WTC11 (cell line): ENCODE data around the gene PRR18. TPM values are rescaled to one million over a fixed set of nuclear protein-coding genes. Genes with fewer than 3 reads are reported as not detected.

Experiments used
- ATAC-seq: fragments of 200-7000 bp; cut with Tn5 transposase; 2 replicates; pipeline ENCODE4 v1.10.0; 2021; ENCODE audit warnings: mild to moderate bottlenecking, moderate library complexity
- CTCF ChIA-PET: fragments of 300-600 bp; sonication (Branson Sonifier 250); formaldehyde crosslinking; loops from one replicate; lab custom pipeline; 2021; ENCODE audit warnings: antibody characterized with exemption; lab: Charles Lee
- POLR2A ChIA-PET: fragments of 350-600 bp; sonication (Branson Sonifier 250); formaldehyde crosslinking; loops from one replicate; lab custom pipeline; 2021; ENCODE audit warnings: antibody characterized with exemption; lab: Charles Lee
- DNase-seq: peaks from one replicate; pipeline ENCODE4 v3.0.0; 2021; ENCODE audit warnings: low spot score
- H3K27ac Mint-ChIP-seq: 2 replicates; pipeline ENCODE4 v1.8.0; 2021; ENCODE audit warnings: mixed read lengths
- H3K27me3 Mint-ChIP-seq: 2 replicates; pipeline ENCODE4 v1.8.0; 2021; ENCODE audit warnings: low read depth, mild to moderate bottlenecking, moderate library complexity, mixed read lengths
- H3K36me3 Mint-ChIP-seq: 2 replicates; pipeline ENCODE4 v1.8.0; 2021; ENCODE audit warnings: mixed read lengths
- H3K4me1 Mint-ChIP-seq: 2 replicates; pipeline ENCODE4 v1.8.0; 2022; ENCODE audit warnings: mixed read lengths
- H3K4me3 Mint-ChIP-seq: 2 replicates; pipeline ENCODE4 v1.8.0; 2021; ENCODE audit warnings: mild to moderate bottlenecking, moderate library complexity, mixed read lengths
- H3K9me3 Mint-ChIP-seq: 2 replicates; pipeline ENCODE4 v1.8.0; 2021; ENCODE audit warnings: mixed read lengths
- ARID4B ChIP-seq: sonication (generic); formaldehyde crosslinking; IDR thresholded peaks from 2 replicates; pipeline ENCODE4 v1.8.0; 2023; ENCODE audit warnings: missing genetic modification reagents, mild to moderate bottlenecking, borderline replicate concordance
- E2F4 ChIP-seq: sonication (generic); formaldehyde crosslinking; IDR thresholded peaks from 2 replicates; pipeline ENCODE4 v1.8.1; 2022; ENCODE audit warnings: low read depth, mild to moderate bottlenecking, moderate library complexity, missing genetic modification reagents, borderline replicate concordance
- E2F5 ChIP-seq: sonication (generic); formaldehyde crosslinking; IDR thresholded peaks from 2 replicates; pipeline ENCODE4 v1.8.1; 2022; ENCODE audit warnings: mild to moderate bottlenecking, moderate library complexity, missing genetic modification reagents
- GABPB1 ChIP-seq: sonication (generic); formaldehyde crosslinking; IDR thresholded peaks from 2 replicates; pipeline ENCODE4 v1.8.1; 2023; ENCODE audit warnings: mild to moderate bottlenecking, missing genetic modification reagents
- GRHL2 ChIP-seq: fragments of 250-450 bp; sonication (Bioruptor Pico); IDR thresholded peaks from 2 replicates; pipeline ENCODE4 v1.8.0; 2022; ENCODE audit warnings: mild to moderate bottlenecking, moderate library complexity; ENCODE audit not compliant: insufficient replicate concordance, severe bottlenecking
- GTF2I ChIP-seq: fragments of 250-450 bp; sonication (Bioruptor Pico); conservative IDR thresholded peaks from 2 replicates; pipeline ENCODE4 v1.4.0; 2021; ENCODE audit warnings: mild to moderate bottlenecking
- MXD4 ChIP-seq: fragments of 250-450 bp; sonication (Bioruptor Pico); IDR thresholded peaks from 2 replicates; pipeline ENCODE4 v1.8.0; 2021; ENCODE audit warnings: mild to moderate bottlenecking, moderate library complexity, borderline replicate concordance
- MYBL2 ChIP-seq: sonication (generic); formaldehyde crosslinking; IDR thresholded peaks from 2 replicates; pipeline ENCODE4 v1.8.1; 2023; ENCODE audit warnings: mild to moderate bottlenecking, moderate library complexity, missing genetic modification reagents
- NR1H2 ChIP-seq: sonication (generic); formaldehyde crosslinking; IDR thresholded peaks from 2 replicates; pipeline ENCODE4 v1.9.0; 2021; ENCODE audit warnings: mild to moderate bottlenecking, moderate library complexity, missing genetic modification reagents
- STAT6 ChIP-seq: sonication (generic); formaldehyde crosslinking; conservative IDR thresholded peaks from 2 replicates; pipeline ENCODE4 v1.8.1; 2023; ENCODE audit warnings: mild to moderate bottlenecking, low read depth, missing genetic modification reagents, moderate library complexity
- TEAD1 ChIP-seq: sonication (generic); formaldehyde crosslinking; IDR thresholded peaks from 2 replicates; pipeline ENCODE4 v1.8.0; 2022; ENCODE audit warnings: mild to moderate bottlenecking, missing genetic modification reagents
- TEAD4 ChIP-seq: sonication (generic); formaldehyde crosslinking; IDR thresholded peaks from 2 replicates; pipeline ENCODE4 v1.8.0; 2022; ENCODE audit warnings: mild to moderate bottlenecking, missing genetic modification reagents
- ZNF138 ChIP-seq: sonication (generic); formaldehyde crosslinking; conservative IDR thresholded peaks from 2 replicates; pipeline ENCODE4 v1.8.1; 2022; ENCODE audit warnings: mild to moderate bottlenecking, moderate library complexity, missing genetic modification reagents
- ZNF232 ChIP-seq: sonication (generic); formaldehyde crosslinking; IDR thresholded peaks from 2 replicates; pipeline ENCODE4 v1.8.0; 2022; ENCODE audit warnings: mild to moderate bottlenecking, missing genetic modification reagents
- ZNF425 ChIP-seq: fragments of 250-450 bp; sonication (Bioruptor Pico); conservative IDR thresholded peaks from 2 replicates; pipeline ENCODE4 v1.9.0; 2021; ENCODE audit warnings: mild to moderate bottlenecking
- ZNF671 ChIP-seq: fragments of 250-450 bp; sonication (Bioruptor Pico); IDR thresholded peaks from 2 replicates; pipeline ENCODE4 v1.8.0; 2021; ENCODE audit warnings: mild to moderate bottlenecking
- total RNA-seq: library from RNA; stranded (reverse); gene quantifications from 3 replicates; pipeline ENCODE4 v1.2.3, GENCODE V29; 2021
- TF ChIP-seq, protein P1 (sequence below): sonication (generic); formaldehyde crosslinking; IDR thresholded peaks from 2 replicates; pipeline ENCODE4 v1.8.1; 2023; ENCODE audit warnings: mild to moderate bottlenecking, moderate library complexity, missing genetic modification reagents
- TF ChIP-seq, protein P2 (sequence below): sonication (generic); formaldehyde crosslinking; IDR thresholded peaks from 2 replicates; pipeline ENCODE4 v1.8.0; 2022; ENCODE audit warnings: missing genetic modification reagents
- TF ChIP-seq, protein P3 (sequence below): fragments of 250-450 bp; sonication (Bioruptor Pico); IDR thresholded peaks from 2 replicates; pipeline ENCODE4 v2.1.2; 2022; ENCODE audit warnings: mild to moderate bottlenecking, moderate library complexity

The PRR18 gene
- total RNA-seq, 1 experiment from 2014 or later = 0.52 TPM

DNA sequence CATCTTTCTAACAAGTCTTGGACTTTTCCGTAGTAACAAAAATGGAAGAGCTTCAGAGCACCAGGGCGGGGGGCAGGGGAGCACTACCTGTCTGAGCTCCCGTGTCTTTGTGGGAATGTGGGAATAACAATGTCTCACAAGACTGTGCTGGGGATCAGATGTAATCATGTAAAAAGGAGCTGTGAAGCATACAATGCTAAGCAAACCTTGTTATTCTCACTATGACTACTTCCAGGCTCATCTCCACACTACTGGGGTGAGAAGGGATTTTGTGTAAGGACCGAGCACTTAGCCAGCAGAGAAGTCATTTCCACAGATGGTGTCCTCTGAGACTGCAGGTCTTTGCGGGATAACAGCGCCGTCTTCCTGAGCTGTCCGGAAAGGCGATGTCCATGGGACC is 27.1 kb downstream of the PRR18 start:
- no peaks in the 10 kb centered on the region for H3K36me3 Mint-ChIP-seq
- H3K4me1 Mint-ChIP-seq = no peaks in the 10 kb centered on the region
- H3K27ac Mint-ChIP-seq = no peak overlapping the region
- TF ChIP-seq ZNF425 (CRISPR knock-in tag) (no peak), ZNF232 (no peak), NR1H2 (no peak), E2F5 (CRISPR knock-in tag) (no peak), GABPB1 (no peak), ARID4B (CRISPR knock-in tag) (no peak), ZNF138 (no peak), GTF2I (CRISPR knock-in tag) (no peak), TEAD1 (CRISPR knock-in tag) (no peak), MYBL2 (CRISPR knock-in tag) (no peak), STAT6 (CRISPR knock-in tag) (no peak), GRHL2 (CRISPR knock-in tag) (no peak), ZNF671 (CRISPR knock-in tag) (no peak), MXD4 (CRISPR knock-in tag) (no peak), TEAD4 (CRISPR knock-in tag) (no peak), E2F4 (CRISPR knock-in tag) (no peak)
- TF ChIP-seq, protein P1, sequence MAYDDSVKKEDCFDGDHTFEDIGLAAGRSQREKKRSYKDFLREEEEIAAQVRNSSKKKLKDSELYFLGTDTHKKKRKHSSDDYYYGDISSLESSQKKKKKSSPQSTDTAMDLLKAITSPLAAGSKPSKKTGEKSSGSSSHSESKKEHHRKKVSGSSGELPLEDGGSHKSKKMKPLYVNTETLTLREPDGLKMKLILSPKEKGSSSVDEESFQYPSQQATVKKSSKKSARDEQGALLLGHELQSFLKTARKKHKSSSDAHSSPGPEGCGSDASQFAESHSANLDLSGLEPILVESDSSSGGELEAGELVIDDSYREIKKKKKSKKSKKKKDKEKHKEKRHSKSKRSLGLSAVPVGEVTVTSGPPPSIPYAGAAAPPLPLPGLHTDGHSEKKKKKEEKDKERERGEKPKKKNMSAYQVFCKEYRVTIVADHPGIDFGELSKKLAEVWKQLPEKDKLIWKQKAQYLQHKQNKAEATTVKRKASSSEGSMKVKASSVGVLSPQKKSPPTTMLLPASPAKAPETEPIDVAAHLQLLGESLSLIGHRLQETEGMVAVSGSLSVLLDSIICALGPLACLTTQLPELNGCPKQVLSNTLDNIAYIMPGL (CRISPR knock-in tag) = no peak
- TF ChIP-seq, protein P2, sequence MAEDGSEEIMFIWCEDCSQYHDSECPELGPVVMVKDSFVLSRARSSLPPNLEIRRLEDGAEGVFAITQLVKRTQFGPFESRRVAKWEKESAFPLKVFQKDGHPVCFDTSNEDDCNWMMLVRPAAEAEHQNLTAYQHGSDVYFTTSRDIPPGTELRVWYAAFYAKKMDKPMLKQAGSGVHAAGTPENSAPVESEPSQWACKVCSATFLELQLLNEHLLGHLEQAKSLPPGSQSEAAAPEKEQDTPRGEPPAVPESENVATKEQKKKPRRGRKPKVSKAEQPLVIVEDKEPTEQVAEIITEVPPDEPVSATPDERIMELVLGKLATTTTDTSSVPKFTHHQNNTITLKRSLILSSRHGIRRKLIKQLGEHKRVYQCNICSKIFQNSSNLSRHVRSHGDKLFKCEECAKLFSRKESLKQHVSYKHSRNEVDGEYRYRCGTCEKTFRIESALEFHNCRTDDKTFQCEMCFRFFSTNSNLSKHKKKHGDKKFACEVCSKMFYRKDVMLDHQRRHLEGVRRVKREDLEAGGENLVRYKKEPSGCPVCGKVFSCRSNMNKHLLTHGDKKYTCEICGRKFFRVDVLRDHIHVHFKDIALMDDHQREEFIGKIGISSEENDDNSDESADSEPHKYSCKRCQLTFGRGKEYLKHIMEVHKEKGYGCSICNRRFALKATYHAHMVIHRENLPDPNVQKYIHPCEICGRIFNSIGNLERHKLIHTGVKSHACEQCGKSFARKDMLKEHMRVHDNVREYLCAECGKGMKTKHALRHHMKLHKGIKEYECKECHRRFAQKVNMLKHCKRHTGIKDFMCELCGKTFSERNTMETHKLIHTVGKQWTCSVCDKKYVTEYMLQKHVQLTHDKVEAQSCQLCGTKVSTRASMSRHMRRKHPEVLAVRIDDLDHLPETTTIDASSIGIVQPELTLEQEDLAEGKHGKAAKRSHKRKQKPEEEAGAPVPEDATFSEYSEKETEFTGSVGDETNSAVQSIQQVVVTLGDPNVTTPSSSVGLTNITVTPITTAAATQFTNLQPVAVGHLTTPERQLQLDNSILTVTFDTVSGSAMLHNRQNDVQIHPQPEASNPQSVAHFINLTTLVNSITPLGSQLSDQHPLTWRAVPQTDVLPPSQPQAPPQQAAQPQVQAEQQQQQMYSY (CRISPR knock-in tag) = no peak
- TF ChIP-seq, protein P3, sequence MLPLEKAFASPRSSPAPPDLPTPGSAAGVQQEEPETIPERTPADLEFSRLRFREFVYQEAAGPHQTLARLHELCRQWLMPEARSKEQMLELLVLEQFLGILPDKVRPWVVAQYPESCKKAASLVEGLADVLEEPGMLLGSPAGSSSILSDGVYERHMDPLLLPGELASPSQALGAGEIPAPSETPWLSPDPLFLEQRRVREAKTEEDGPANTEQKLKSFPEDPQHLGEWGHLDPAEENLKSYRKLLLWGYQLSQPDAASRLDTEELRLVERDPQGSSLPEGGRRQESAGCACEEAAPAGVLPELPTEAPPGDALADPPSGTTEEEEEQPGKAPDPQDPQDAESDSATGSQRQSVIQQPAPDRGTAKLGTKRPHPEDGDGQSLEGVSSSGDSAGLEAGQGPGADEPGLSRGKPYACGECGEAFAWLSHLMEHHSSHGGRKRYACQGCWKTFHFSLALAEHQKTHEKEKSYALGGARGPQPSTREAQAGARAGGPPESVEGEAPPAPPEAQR (CRISPR knock-in tag) = no peak
- CTCF ChIA-PET = interaction anchor here (1.8 to 3.0 kb wide), 4 partner anchors 32 to 120 kb away, joined by 5 to 36 read pairs (median 9); no protein-coding TSS in a partner anchor
- peaks cover 9% of the 10 kb centered on the region for H3K9me3 Mint-ChIP-seq
- ATAC-seq = no peak
- DNase-seq = no peak
- no peak overlapping the region for H3K4me3 Mint-ChIP-seq
- peaks cover 6% of the 10 kb centered on the region for H3K27me3 Mint-ChIP-seq
- POLR2A ChIA-PET = interaction anchor here (0.7 kb wide), 1 partner anchor 100 kb away, joined by 3 read pairs; no protein-coding TSS in a partner anchor
